Renal cortical epithelial cell (primary cell): ENCODE measurements around the gene RNF222. TPM values are rescaled to one million over a fixed set of nuclear protein-coding genes. Genes with fewer than 3 reads are reported as not detected.
A peak's percentile ranks its signal among the peaks of the same experiment; 100 is the strongest.
"Not testable (repeated sequence)": the region's sequence is repeated elsewhere in the genome, so short reads cannot be mapped to it uniquely, and the experiment has no call there.

Source experiments
- DNase-seq: peaks from one replicate; pipeline ENCODE4 v3.0.0-alpha.2; 2011; ENCODE audit warnings: low read depth
- total RNA-seq: library from RNA; depleted of rRNA; stranded (reverse); fragments of >200 nt; gene quantifications from 2 replicates; pipeline ENCODE4 v1.2.3, GENCODE V29; 2014

RNF222 gene
- total RNA-seq, 1 donor from 2014 or later: not detected

GRCh38 chr17:8382052-8382879 is 15.4 kb downstream of the RNF222 start:
- DNase-seq: no peak

GRCh38 chr17:8380049-8380448 is 17.6 kb downstream of the RNF222 start:
- DNase-seq: no peak

GRCh38 chr17:8378117-8378516 is 19.5 kb downstream of the RNF222 start:
- not testable (repeated sequence) for DNase-seq

- no peak for DNase-seq
Measured at GRCh38 chr17:8377422-8377821, 20.2 kb downstream of the RNF222 start.

GRCh38 chr17:8376271-8377067 is 21.2 kb downstream of the RNF222 start, which contains the start of gene KRABD2:
Gene KRABD2 (minus strand): TSS chr17:8376704.
- peak; percentile 65 for DNase-seq

GRCh38 chr17:8375738-8376259 is 21.8 kb downstream of the RNF222 start:
- DNase-seq: peak; percentile 65

- not testable (repeated sequence) for DNase-seq
Measured at GRCh38 chr17:8373856-8374255, 23.8 kb downstream of the RNF222 start.

GRCh38 chr17:8372422-8372821 is 25.2 kb downstream of the RNF222 start:
- DNase-seq: no peak

- no peak for DNase-seq
Measured at GRCh38 chr17:8371786-8372185, 25.8 kb downstream of the RNF222 start.

GRCh38 chr17:8369944-8370343 is 27.7 kb downstream of the RNF222 start:
- no peak for DNase-seq

- DNase-seq: no peak
Measured at GRCh38 chr17:8368193-8368592, 29.4 kb downstream of the RNF222 start.

GRCh38 chr17:8366231-8366630 is 31.4 kb downstream of the RNF222 start:
- DNase-seq: peak; percentile 15

- peak; percentile 48 for DNase-seq
Measured at GRCh38 chr17:8365143-8365542, 32.5 kb downstream of the RNF222 start.

GRCh38 chr17:8362651-8363332 is 34.8 kb downstream of the RNF222 start:
- DNase-seq: no peak

GRCh38 chr17:8360751-8361150 is 36.9 kb downstream of the RNF222 start:
- DNase-seq: no peak

- DNase-seq: no peak
Measured at GRCh38 chr17:8360260-8360659, 37.4 kb downstream of the RNF222 start.

- DNase-seq: peak; percentile 28
Measured at GRCh38 chr17:8359769-8360168, 37.9 kb downstream of the RNF222 start.

GRCh38 chr17:8357910-8358309 is 39.7 kb downstream of the RNF222 start:
- no peak for DNase-seq

GRCh38 chr17:8354236-8354635 is 43.4 kb downstream of the RNF222 start:
- no peak for DNase-seq

- no peak for DNase-seq
Measured at GRCh38 chr17:8353736-8354135, 43.9 kb downstream of the RNF222 start.

GRCh38 chr17:8350339-8350738 is 47.3 kb downstream of the RNF222 start:
- DNase-seq: no peak

GRCh38 chr17:8347001-8347400 is 50.6 kb downstream of the RNF222 start:
- not testable (repeated sequence) for DNase-seq
